SH-SY5Y (cell line): ENCODE measurements around the gene ATP8B4.

Experiments
- GATA2 ChIP-seq: IDR thresholded peaks from 2 replicates; pipeline ENCODE4 v1.6.1; 2011; ENCODE audit warnings: mild to moderate bottlenecking, low read depth, low read length
- GATA3 ChIP-seq: IDR thresholded peaks from 2 replicates; pipeline ENCODE4 v1.6.1; 2011; ENCODE audit warnings: low read depth, mild to moderate bottlenecking, low read length, moderate library complexity

- no peak for TF ChIP-seq GATA3
- TF ChIP-seq GATA2, result no peak
Measured at GRCh38 chr15:49877117-49877872, 241.7 kb downstream of the ATP8B4 start.
